Measurements from ENCODE around the gene RACGAP1.

Gene RACGAP1

DNA sequence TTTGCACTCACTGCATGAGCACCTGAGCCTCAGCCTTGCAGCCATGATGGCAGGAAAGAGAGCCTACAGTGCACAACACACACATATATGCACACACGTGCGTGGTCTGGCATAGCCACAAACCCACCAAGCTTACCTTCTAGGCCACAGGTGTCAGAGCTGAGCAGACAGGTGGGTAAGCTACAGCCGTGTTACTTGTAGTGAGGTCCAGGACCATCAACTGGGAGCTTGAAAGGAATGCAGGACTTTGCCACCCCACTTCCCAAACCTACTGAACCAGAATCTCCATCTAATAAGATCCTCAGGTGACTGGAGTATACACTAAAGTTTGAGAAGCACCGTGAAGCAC lies 34.8 kb upstream of the RACGAP1 start:
- no peaks in the 10 kb centered on the region for H3K9me3 Mint-ChIP-seq
- intact Hi-C loops (cut with micrococcal nuclease): no loop called here
- H3K36me3 Mint-ChIP-seq (ENCODE audit: low read depth): no peaks in the 10 kb centered on the region
- peaks cover 85% of the 10 kb centered on the region for H3K27me3 Mint-ChIP-seq
- peaks cover 43% of the 10 kb centered on the region for H3K4me1 Mint-ChIP-seq (ENCODE audit: low read depth)
- H3K27ac Mint-ChIP-seq: no peak overlapping the region
- H3K4me3 Mint-ChIP-seq: no peak overlapping the region

DNA sequence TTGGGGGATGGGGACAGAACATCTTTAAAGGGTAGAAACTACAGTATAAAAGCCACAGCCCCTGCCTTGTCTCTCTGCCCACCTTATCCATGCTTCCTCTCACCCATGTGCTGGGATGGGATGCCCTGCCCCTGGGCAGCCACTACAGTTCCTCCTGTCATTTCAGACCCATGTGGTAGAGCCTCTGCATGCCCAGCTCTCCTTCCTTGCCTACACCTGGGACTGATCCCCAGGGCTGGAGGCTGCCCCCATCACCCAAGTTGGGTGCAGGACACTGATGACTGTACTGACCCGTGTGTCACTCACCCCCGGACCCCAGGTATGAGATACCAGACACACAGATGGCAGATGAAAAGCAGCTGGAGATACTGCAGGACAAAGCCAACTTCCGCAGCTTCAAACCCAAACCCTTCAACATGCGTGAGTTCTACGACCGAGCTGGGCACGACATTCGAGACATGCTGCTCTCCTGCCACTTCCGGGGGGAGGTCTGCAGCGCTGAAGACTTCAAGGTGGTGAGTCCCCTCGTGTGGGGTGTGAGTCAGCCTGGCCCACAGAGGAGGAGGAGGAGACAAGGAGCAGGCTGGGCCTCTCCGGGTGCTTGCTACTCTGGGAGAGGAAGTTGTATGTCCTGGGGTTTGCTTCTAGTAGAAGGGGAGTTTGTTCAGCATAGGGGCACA lies 34.3 kb upstream of the RACGAP1 start:
- peaks cover 43% of the 10 kb centered on the region for H3K4me1 Mint-ChIP-seq (ENCODE audit: low read depth)
- no peak overlapping the region for H3K4me3 Mint-ChIP-seq
- peaks cover 82% of the 10 kb centered on the region for H3K27me3 Mint-ChIP-seq
- intact Hi-C loops (cut with micrococcal nuclease): no loop called here
- H3K36me3 Mint-ChIP-seq (ENCODE audit: low read depth): no peaks in the 10 kb centered on the region
- no peak overlapping the region for H3K27ac Mint-ChIP-seq
- no peaks in the 10 kb centered on the region for H3K9me3 Mint-ChIP-seq

DNA sequence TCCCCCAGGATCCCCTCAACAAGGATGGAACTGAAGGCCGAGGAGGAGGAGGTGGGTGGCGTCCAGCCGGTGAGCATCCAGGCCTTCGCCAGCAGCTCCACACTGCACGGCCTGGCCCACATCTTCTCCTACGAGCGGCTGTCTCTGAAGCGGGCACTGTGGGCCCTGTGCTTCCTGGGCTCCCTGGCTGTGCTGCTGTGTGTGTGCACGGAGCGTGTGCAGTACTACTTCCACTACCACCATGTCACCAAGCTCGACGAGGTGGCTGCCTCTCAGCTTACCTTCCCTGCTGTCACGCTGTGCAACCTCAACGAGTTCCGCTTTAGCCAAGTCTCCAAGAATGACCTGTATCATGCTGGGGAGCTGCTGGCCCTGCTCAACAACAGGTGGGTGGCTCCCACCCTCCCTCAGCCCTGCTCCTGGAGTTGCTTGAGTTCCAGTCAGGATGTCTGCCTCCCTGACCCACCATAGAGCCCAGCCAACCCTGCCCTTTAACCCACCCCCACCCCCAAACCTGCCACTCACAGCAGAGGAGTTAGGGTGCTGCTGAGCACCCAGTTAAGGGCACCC lies 33.5 kb upstream of the RACGAP1 start:
- Mint-ChIP-seq H3K27me3 (peaks cover 75% of the 10 kb centered on the region), H3K4me3 (no peak overlapping the region), H3K9me3 (no peaks in the 10 kb centered on the region), H3K36me3 (ENCODE audit: low read depth) (no peaks in the 10 kb centered on the region), H3K4me1 (ENCODE audit: low read depth) (peaks cover 43% of the 10 kb centered on the region), H3K27ac (no peak overlapping the region)
- intact Hi-C loops (cut with micrococcal nuclease): no loop called here

DNA sequence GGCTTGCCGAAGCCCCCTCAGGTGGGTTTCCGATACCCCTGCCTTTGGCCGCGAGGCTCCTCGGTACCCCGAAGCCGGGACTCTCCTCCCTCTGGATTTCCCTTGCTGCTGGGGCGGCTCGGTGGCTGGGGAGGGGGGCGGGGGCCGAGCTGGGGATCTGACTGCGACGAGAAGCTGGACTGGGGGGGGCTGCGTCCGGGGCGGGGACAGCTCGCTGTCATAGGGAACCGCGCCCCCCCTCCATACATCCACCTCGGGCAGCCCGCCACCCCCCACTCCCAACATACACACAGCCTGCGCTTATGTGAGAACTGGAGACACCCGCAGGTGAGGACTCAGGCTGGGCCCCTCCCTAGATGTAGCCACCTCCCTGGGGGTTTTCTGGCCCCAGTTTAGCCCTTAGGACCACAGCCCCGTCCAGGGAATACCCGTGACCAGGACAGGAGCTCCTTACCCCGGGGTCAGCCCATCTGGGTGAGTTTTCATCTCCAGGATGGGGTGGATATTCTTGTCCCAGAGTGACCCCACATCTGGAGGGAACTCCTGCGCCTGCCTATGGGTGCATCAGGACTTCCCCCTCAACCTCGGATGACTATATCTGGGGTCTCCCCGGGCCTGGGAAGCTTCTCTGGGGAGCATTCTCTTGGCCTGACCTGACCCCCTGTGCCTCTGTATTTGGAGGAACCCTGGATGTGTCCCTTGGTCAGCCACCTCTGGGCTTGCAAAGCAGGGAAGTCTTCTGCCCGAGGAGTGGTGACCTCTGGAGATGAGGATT lies 32.8 kb upstream of the RACGAP1 start:
- H3K27ac Mint-ChIP-seq: no peak overlapping the region
- peak overlapping the region; percentile 61 for H3K4me3 Mint-ChIP-seq
- peaks cover 51% of the 10 kb centered on the region for H3K4me1 Mint-ChIP-seq (ENCODE audit: low read depth)
- H3K27me3 Mint-ChIP-seq: peaks cover 67% of the 10 kb centered on the region
- intact Hi-C loops (cut with micrococcal nuclease): no loop called here
- no peaks in the 10 kb centered on the region for H3K9me3 Mint-ChIP-seq
- H3K36me3 Mint-ChIP-seq (ENCODE audit: low read depth): no peaks in the 10 kb centered on the region

DNA sequence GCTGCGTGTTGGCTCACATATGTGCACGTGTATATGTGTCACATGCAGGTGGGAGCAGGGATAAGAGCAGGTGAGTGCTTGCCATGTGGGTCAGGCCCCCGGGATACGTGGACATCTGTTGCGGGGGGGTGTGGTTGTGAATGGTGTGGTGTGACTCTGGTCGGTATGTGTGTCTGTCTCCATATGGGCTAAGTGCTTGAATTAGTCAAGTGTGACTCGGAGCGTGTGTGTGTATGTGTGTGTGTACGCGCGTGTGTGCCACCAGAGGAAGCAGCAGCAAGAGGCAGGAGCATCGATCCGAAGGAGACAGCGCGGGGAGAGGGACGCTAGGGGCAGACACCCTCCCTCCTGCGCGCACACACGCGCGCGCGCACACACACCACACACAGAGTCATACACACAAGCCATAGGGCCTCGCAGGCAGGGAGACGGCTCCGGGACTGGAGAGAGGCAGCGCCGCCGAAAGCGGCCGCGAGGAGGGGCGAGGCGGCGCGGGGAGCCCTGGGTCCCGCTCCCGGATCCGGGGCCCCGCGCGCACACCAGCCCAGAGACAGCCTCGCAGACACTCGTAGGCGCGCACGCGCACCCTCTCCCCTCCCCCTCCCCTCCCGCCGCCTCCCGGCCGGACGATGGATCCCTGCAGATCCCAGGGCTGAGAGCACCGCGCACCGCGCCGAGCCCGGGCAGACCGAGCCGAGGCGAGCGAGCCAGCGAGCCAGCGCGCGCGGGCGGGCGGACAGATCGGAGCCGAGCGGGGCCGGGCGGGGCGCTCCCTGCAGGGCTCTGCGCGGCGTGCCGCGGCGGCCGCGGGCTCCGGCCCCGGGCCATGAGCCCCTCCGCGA lies 31.9 kb upstream of the RACGAP1 start, which contains the start of gene ASIC1:
ASIC1 (plus strand) TSS at position 597 of the 842 bp plus-strand sequence. CDS start 1,171 bp downstream, outside the sequence.
- Mint-ChIP-seq H3K4me1 (ENCODE audit: low read depth) (peaks cover 57% of the 10 kb centered on the region), H3K27ac (no peak within 1 kb of the TSS), H3K27me3 (peaks cover 64% of the 10 kb centered on the region), H3K9me3 (no peaks in the 10 kb centered on the region), H3K36me3 (ENCODE audit: low read depth) (no peaks in the 10 kb centered on the region), H3K4me3 (peak within 1 kb of the TSS; percentile 78)
- intact Hi-C loops (cut with micrococcal nuclease): loop anchor here (1.0 kb wide), 1 partner anchor 90 kb away; no protein-coding TSS in a partner anchor

DNA sequence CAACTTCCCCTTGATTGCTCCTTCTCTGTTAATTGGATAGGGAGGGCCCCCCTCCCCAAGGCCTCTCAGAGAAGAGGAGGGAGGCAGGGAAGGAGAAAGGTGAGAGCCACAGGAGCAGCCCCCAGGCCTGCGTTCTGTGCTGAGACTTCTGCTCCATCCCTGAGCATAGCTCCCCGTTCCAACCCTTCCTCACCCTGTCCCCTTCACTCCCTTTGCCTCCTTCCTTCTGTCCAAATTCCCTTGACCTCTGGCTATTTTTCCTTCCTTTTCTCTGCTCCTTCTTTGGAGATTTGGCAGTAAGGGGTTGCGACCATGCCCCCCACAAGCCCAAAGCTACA lies 31.3 kb upstream of the RACGAP1 start:
- Mint-ChIP-seq H3K27ac (no peak overlapping the region), H3K4me1 (ENCODE audit: low read depth) (peaks cover 61% of the 10 kb centered on the region), H3K9me3 (no peaks in the 10 kb centered on the region)

DNA sequence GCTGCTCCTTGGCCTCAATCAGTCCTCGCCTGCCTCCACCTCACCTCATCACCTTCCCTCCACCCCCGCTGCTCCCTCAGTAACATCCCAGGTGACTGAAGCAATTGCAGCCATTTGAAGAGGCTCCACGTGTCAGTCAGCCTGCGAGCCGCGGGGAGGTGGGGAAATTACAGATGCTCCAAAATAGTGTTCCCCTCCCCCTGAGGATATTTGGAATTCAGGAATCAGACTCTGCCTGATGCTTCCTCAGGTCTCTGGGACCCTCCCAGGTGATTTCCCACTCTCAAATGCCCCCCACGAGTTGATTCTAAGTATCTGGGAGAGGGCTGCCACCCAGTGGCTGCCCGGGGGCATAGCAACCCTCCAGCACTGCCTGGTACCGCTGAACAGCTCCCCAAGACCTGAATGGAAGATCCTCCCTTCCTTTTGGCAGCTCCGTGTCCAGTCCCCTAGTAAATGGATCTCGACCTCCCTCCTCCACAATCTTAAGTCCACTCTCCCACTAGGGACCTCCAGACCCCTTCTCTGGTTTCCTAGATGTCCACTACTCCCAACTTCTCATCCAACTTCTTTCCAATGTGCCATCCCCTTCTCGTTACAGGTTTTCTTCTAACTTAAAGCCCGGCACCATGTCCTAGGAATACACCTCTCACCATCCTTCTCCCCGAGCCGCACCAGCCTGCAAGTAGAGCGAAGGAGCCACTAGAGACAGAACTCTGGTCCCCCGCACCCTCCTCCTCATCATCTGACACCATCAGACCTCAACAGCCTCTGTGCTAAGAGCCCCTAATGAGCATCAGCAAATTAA lies 30.7 kb upstream of the RACGAP1 start:
- intact Hi-C loops (cut with micrococcal nuclease): loop anchor here (1.0 kb wide), 2 partner anchors 17 to 89 kb away; no protein-coding TSS in a partner anchor
- no peak overlapping the region for H3K27ac Mint-ChIP-seq
- no peaks in the 10 kb centered on the region for H3K36me3 Mint-ChIP-seq (ENCODE audit: low read depth)
- peaks cover 61% of the 10 kb centered on the region for H3K4me1 Mint-ChIP-seq (ENCODE audit: low read depth)
- H3K4me3 Mint-ChIP-seq: no peak overlapping the region
- no peaks in the 10 kb centered on the region for H3K9me3 Mint-ChIP-seq
- peaks cover 62% of the 10 kb centered on the region for H3K27me3 Mint-ChIP-seq

More for the DNA sequence above, 31.3 kb upstream of the RACGAP1 start:
- no peaks in the 10 kb centered on the region for H3K36me3 Mint-ChIP-seq (ENCODE audit: low read depth)
- no peak overlapping the region for H3K4me3 Mint-ChIP-seq
- intact Hi-C loops (cut with micrococcal nuclease): loop anchor here (1.0 kb wide), 1 partner anchor 89 kb away; no protein-coding TSS in a partner anchor
- H3K27me3 Mint-ChIP-seq: peaks cover 63% of the 10 kb centered on the region

DNA sequence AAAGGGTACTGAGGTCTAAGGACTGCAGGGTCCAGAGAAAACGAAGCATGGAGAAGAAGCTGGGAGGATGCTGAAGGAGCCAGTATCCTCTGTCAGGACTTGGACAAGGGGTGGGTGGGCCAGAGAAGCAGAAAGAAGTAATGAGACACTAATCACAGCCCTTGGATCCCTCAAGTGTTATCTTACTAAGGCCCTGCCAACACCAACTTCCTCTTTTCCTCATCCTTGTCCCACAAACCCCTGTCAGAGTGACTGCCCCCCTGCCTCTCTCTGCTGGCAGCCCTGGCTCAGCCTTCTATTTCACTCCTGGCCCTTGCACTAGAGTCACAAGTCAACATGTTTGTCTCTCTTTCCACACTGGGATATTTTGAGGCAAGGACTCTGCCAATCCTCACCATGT lies 28.3 kb upstream of the RACGAP1 start:
- H3K36me3 Mint-ChIP-seq (ENCODE audit: low read depth): no peaks in the 10 kb centered on the region
- peaks cover 58% of the 10 kb centered on the region for H3K4me1 Mint-ChIP-seq (ENCODE audit: low read depth)
- intact Hi-C loops (cut with micrococcal nuclease): no loop called here
- H3K9me3 Mint-ChIP-seq: no peaks in the 10 kb centered on the region
- H3K4me3 Mint-ChIP-seq: no peak overlapping the region
- peaks cover 52% of the 10 kb centered on the region for H3K27me3 Mint-ChIP-seq
- no peak overlapping the region for H3K27ac Mint-ChIP-seq

DNA sequence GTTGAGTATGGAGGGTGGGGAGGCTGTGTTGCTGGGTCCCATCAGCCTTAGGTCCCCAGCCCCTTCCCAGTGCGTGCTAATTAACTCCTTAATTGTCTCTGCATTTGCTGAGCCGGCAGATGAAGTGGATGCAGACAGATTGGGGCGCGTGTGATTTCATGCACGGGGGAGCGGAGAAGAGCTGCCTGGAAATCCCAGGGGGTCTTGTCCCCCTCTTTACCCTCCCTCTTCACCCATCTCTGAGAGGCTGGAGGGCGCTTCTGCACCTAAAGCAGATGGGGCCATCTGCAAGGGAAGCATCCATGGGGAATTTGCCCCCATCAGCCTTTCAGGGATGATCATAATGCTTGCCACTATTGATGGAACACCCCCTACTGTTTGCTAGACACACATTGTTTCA lies 27.7 kb upstream of the RACGAP1 start:
- intact Hi-C loops (cut with micrococcal nuclease): no loop called here
- H3K36me3 Mint-ChIP-seq (ENCODE audit: low read depth): no peaks in the 10 kb centered on the region
- H3K27me3 Mint-ChIP-seq: peaks cover 46% of the 10 kb centered on the region
- no peak overlapping the region for H3K27ac Mint-ChIP-seq
- no peak overlapping the region for H3K4me3 Mint-ChIP-seq
- H3K9me3 Mint-ChIP-seq: no peaks in the 10 kb centered on the region
- H3K4me1 Mint-ChIP-seq (ENCODE audit: low read depth): peaks cover 58% of the 10 kb centered on the region

DNA sequence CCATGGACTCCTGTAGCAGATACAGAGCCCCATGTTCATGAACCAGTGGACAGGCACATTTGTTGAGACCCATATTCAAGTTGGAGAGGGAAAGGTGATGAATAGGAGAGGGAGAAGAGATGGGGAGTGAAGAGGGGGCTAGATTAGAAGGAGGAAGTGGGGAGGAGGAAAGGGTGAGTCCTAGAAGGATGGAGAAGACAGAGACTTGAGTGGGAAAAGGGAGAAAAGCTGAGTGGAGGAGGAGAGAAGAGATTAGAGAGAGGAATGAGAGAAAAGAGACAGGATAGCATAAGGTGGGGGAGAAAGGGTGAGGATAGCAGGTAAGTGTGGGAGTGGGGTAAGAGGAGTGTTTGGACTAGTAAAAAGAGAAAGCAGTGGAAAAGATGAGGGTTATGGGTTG lies 27.2 kb upstream of the RACGAP1 start:
- Mint-ChIP-seq H3K27ac (no peak overlapping the region), H3K4me1 (ENCODE audit: low read depth) (peaks cover 58% of the 10 kb centered on the region), H3K9me3 (no peaks in the 10 kb centered on the region), H3K4me3 (no peak overlapping the region), H3K27me3 (peaks cover 44% of the 10 kb centered on the region), H3K36me3 (ENCODE audit: low read depth) (no peaks in the 10 kb centered on the region)
- intact Hi-C loops (cut with micrococcal nuclease): no loop called here

DNA sequence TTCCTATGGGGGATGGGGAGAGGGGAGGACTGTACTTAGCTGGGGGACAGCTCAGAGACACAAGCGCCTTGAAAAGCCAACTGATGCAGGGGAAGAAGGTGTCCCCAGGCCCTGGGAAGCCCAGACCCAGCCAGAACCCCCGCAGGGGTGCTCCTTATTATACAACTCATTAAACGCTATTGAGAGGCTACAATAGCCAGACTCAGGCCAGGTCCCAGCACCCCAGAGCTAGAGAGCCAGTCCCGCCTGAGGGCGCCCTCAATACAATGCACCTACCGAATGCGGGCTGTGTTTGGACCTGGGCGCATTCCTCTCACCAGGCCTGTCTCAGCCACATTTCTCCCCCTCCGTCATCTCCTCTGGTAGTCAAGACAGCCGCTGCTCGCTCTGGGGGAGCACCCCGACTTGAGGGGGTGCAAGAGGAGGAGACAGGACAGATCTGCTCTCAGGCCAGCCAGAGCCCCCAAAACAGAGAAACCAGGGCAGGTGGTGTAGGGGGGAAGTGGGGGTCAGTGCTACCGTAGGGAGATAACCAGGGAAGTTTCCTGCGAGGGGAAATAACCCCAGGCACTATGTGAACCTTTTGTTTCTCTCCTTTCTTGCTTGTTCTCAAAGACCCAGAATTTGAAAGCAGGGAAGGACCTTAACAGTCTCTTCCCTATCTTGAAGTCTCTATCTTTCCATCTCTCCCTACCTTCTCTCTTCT lies 26.0 kb upstream of the RACGAP1 start:
- Mint-ChIP-seq H3K4me3 (no peak overlapping the region), H3K36me3 (ENCODE audit: low read depth) (no peaks in the 10 kb centered on the region), H3K27me3 (peaks cover 31% of the 10 kb centered on the region), H3K9me3 (no peaks in the 10 kb centered on the region), H3K4me1 (ENCODE audit: low read depth) (peaks cover 54% of the 10 kb centered on the region), H3K27ac (no peak overlapping the region)
- intact Hi-C loops (cut with micrococcal nuclease): no loop called here

DNA sequence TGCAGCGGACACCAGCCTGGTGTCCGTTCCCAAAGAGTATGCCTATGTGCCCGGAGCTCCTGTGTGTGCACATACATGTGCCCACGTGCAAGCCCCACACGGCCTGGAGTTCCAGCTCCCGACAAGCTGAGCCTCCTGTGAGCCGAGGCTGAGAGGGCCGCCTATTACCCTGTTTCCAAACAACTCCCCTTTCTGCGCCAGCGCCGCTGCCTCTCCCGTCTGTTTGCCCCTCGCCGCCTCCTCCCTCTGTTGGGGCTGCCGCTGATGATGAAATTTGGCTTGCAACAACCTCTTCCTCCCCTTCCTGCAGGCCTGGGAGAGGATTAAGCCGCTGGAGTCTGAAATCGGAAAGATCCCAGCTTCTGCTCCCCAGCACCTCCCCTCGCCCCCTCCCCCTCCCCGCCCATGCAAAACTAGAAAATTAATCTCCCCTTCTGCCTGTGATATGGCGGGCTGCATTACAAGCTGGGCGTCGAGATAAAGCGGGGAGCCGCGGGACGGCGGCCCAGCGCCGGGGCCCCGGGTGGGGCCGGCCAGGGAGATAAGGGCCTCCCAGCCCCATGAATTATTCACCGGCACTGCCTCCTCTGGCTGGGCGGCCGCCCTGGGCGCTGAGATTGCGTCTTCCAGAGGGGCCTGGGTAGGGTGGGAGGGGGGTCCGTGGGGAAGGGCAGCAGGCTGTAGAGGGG lies 25.3 kb upstream of the RACGAP1 start:
- no peaks in the 10 kb centered on the region for H3K9me3 Mint-ChIP-seq
- H3K4me3 Mint-ChIP-seq: peak overlapping the region; percentile 66
- no peak overlapping the region for H3K27ac Mint-ChIP-seq
- H3K36me3 Mint-ChIP-seq (ENCODE audit: low read depth): no peaks in the 10 kb centered on the region
- intact Hi-C loops (cut with micrococcal nuclease): no loop called here
- H3K4me1 Mint-ChIP-seq (ENCODE audit: low read depth): peaks cover 47% of the 10 kb centered on the region
- H3K27me3 Mint-ChIP-seq: peaks cover 24% of the 10 kb centered on the region
